CD4-positive, alpha-beta T cell (primary cell): ENCODE data around the gene VWC2L. TPM values are rescaled to one million over a fixed set of nuclear protein-coding genes. Genes with fewer than 3 reads are reported as not detected.

Experiments
- ATAC-seq: fragments of 200-7000 bp; cut with Tn5 transposase; one replicate; pipeline ENCODE4 v1.10.0; 2022; ENCODE audit warnings: mild to moderate bottlenecking; ENCODE audit not compliant: poor library complexity
- CTCF ChIA-PET: fragments of 350-600 bp; sonication (Branson Sonifier 250); formaldehyde crosslinking; loops from one replicate; lab custom pipeline; 2021; ENCODE audit warnings: antibody characterized with exemption, inconsistent platforms; lab: Charles Lee
- POLR2A ChIA-PET: fragments of 350-600 bp; sonication (Branson Sonifier 250); formaldehyde crosslinking; loops from one replicate; lab custom pipeline; 2021; ENCODE audit warnings: antibody characterized with exemption, inconsistent platforms; lab: Charles Lee
- DNase-seq, 14 experiments: peaks; one replicate each; pipeline ENCODE4 v3.0.0-alpha.2; 2013 to 2020; ENCODE audit warnings: mixed read lengths in 2 of 14
- H3K27ac ChIP-seq, 2 donors: one replicate each; pipeline versions ENCODE4 v1.5.1 to v1.7.0; 2013; ENCODE audit warnings: low read length in 2 of 2, low read depth in 1 of 2, mild to moderate bottlenecking in 1 of 2
- H3K27me3 ChIP-seq, 2 experiments: 1 replicate in 1 of 2; 2 replicates in 1 of 2; pipeline versions ENCODE4 v1.6.1 to v1.7.0; 2013; ENCODE audit warnings: low read length in 2 of 2, control low read depth in 1 of 2, mild to moderate bottlenecking in 1 of 2, moderate library complexity in 1 of 2; ENCODE audit not compliant: insufficient read depth in 2 of 2, control insufficient read depth in 1 of 2
- H3K36me3 ChIP-seq: one replicate; pipeline ENCODE4 v1.6.1; 2013; ENCODE audit warnings: low read length, control low read depth; ENCODE audit not compliant: insufficient read depth
- H3K4me1 ChIP-seq: one replicate; pipeline ENCODE4 v1.6.1; 2013; ENCODE audit warnings: low read length, control low read depth; ENCODE audit not compliant: insufficient read depth
- H3K4me3 ChIP-seq: one replicate; pipeline ENCODE4 v1.5.1; 2013; ENCODE audit warnings: mild to moderate bottlenecking, low read length, moderate library complexity
- H3K9me3 ChIP-seq, 2 experiments: 1 replicate in 1 of 2; 2 replicates in 1 of 2; pipeline versions ENCODE4 v1.6.1 to v1.7.0; 2013; ENCODE audit warnings: low read length in 2 of 2, mild to moderate bottlenecking in 2 of 2, control low read depth in 1 of 2, moderate library complexity in 1 of 2; ENCODE audit not compliant: control insufficient read depth in 1 of 2, insufficient read depth in 1 of 2
- H3K27ac Mint-ChIP-seq: one replicate; pipeline ENCODE4 v1.8.0; 2020; ENCODE audit warnings: mixed read lengths
- H3K27me3 Mint-ChIP-seq: one replicate; pipeline ENCODE4 v1.8.0; 2021; ENCODE audit warnings: mixed read lengths
- H3K36me3 Mint-ChIP-seq: one replicate; pipeline ENCODE4 v1.8.0; 2021; ENCODE audit warnings: low read depth, mixed read lengths
- H3K4me1 Mint-ChIP-seq: one replicate; pipeline ENCODE4 v1.8.0; 2021; ENCODE audit warnings: low read depth, mixed read lengths
- H3K4me3 Mint-ChIP-seq: one replicate; pipeline ENCODE4 v1.8.0; 2020; ENCODE audit warnings: mild to moderate bottlenecking, mixed read lengths
- H3K9me3 Mint-ChIP-seq: one replicate; pipeline ENCODE4 v1.8.0; 2020; ENCODE audit warnings: mixed read lengths
- intact Hi-C, 2 experiments: fragments of 100-400 bp; cut with DNase I in 1 of 2; cut with micrococcal nuclease in 1 of 2; formaldehyde crosslinking; loops; one replicate each; pipeline versions ENCODE4 v1.15.1 to v1.9.0; 2023 to 2025; cut with DNase I, micrococcal nuclease
- total RNA-seq, 174 experiments: library from RNA in 2 of 174; stranded (reverse) in 2 of 174; gene quantifications; one replicate each; pipeline ENCODE4 v1.2.3 and lab custom pipeline; 2021 to 2026
- TF ChIP-seq, protein P1 (sequence below): fragments of 200-600 bp; IDR thresholded peaks from one replicate; pipeline ENCODE4 v1.8.0; 2022; ENCODE audit warnings: antibody characterized with exemption, mild to moderate bottlenecking

Gene VWC2L
- total RNA-seq, 2 experiments from 2014 or later: not detected

DNA sequence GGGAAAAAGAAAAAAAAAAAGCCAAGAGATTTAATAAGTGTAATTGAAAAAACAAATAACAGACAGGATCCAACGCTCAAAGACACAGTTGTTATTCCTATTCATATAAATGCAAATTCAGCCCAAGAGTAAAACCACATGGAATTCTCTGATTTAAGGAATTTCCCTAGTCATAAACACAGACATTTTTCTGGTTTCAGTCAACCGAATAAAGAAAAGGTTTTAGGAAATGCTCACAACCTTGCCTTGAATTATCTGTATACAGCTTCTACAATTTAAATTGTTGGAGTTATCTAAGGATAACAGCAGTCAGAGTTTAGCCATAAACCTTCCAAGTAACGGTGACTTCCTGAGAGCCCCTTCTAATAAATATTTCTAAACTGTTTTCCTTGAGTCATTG lies 122.7 kb downstream of the VWC2L start:
- Mint-ChIP-seq H3K36me3 (no peaks in the 10 kb centered on the region), H3K27me3 (peaks cover 4% of the 10 kb centered on the region), H3K9me3 (no peaks in the 10 kb centered on the region), H3K4me3 (no peak overlapping the region), H3K27ac (no peak overlapping the region), H3K4me1 (no peaks in the 10 kb centered on the region)
- CTCF ChIA-PET: no interaction called here
- H3K27ac ChIP-seq: no peak overlapping the region
- H3K4me3 ChIP-seq: no peak overlapping the region
- TF ChIP-seq, protein P1, sequence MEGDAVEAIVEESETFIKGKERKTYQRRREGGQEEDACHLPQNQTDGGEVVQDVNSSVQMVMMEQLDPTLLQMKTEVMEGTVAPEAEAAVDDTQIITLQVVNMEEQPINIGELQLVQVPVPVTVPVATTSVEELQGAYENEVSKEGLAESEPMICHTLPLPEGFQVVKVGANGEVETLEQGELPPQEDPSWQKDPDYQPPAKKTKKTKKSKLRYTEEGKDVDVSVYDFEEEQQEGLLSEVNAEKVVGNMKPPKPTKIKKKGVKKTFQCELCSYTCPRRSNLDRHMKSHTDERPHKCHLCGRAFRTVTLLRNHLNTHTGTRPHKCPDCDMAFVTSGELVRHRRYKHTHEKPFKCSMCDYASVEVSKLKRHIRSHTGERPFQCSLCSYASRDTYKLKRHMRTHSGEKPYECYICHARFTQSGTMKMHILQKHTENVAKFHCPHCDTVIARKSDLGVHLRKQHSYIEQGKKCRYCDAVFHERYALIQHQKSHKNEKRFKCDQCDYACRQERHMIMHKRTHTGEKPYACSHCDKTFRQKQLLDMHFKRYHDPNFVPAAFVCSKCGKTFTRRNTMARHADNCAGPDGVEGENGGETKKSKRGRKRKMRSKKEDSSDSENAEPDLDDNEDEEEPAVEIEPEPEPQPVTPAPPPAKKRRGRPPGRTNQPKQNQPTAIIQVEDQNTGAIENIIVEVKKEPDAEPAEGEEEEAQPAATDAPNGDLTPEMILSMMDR: no peak
- POLR2A ChIA-PET: no interaction called here
- no peaks in the 10 kb centered on the region for H3K36me3 ChIP-seq
- DNase-seq (no peak), ATAC-seq (no peak)
- H3K9me3 ChIP-seq: no peaks in the 10 kb centered on the region
- no peaks in the 10 kb centered on the region for H3K4me1 ChIP-seq
- intact Hi-C loops: no loop called here
- H3K27me3 ChIP-seq: no peaks in the 10 kb centered on the region

DNA sequence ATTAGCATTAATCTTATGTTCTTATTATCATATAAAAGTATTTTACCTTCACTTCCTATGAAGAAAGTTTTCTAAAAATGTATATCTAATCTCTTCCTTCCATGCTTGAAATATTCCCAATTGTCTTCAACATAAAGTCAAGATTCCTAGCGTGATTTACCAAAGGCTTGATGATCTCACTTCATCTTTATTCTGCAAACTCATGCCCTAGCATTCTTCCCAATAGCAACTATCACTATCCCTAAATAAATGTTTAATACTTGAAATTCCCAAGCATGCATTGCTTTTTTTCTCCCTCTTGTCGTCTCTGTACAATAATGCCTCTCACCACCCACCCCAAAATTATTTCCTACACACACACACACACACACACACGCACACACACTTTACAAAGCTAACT lies 125.8 kb downstream of the VWC2L start:
- Mint-ChIP-seq H3K4me3 (no peak overlapping the region), H3K4me1 (no peaks in the 10 kb centered on the region), H3K27ac (no peak overlapping the region), H3K27me3 (no peaks in the 10 kb centered on the region), H3K9me3 (no peaks in the 10 kb centered on the region), H3K36me3 (no peaks in the 10 kb centered on the region)
- ChIA-PET CTCF (no interaction called here), POLR2A (no interaction called here)
- ATAC-seq: no peak
- Histone ChIP-seq H3K27me3 (no peaks in the 10 kb centered on the region), H3K4me1 (no peaks in the 10 kb centered on the region), H3K9me3 (no peaks in the 10 kb centered on the region), H3K36me3 (no peaks in the 10 kb centered on the region), H3K4me3 (no peak overlapping the region), H3K27ac (no peak overlapping the region)
- TF ChIP-seq, protein P1: no peak
- intact Hi-C loops: no loop called here
- DNase-seq: no peak

DNA sequence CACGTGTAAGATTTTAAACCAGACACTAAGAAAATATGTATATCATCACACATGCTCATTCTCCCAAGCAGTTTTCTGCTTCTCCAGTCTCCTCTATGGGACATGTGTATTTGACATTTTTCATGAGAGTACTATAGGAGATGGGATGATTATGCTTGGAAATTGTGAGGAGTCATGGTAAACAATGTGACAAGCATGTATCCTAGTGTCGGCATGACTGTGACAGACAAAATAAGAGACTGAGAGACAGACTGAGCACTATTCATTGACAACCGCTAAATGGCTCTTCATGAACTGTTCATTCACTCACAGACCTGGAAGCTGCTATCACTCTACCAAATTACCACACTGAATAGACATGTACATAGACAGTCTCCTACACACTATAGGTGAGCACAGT lies 127.1 kb downstream of the VWC2L start:
- ChIA-PET POLR2A (no interaction called here), CTCF (no interaction called here)
- no peaks in the 10 kb centered on the region for H3K9me3 Mint-ChIP-seq
- H3K4me3 ChIP-seq: no peak overlapping the region
- no peak for ATAC-seq
- no peaks in the 10 kb centered on the region for H3K9me3 ChIP-seq
- TF ChIP-seq, protein P1: no peak
- no peak overlapping the region for H3K27ac Mint-ChIP-seq
- H3K4me1 ChIP-seq: no peaks in the 10 kb centered on the region
- no peaks in the 10 kb centered on the region for H3K4me1 Mint-ChIP-seq
- no peaks in the 10 kb centered on the region for H3K27me3 ChIP-seq
- intact Hi-C loops: no loop called here
- H3K27me3 Mint-ChIP-seq: no peaks in the 10 kb centered on the region
- no peaks in the 10 kb centered on the region for H3K36me3 Mint-ChIP-seq
- DNase-seq: no peak
- no peak overlapping the region for H3K27ac ChIP-seq
- no peak overlapping the region for H3K4me3 Mint-ChIP-seq
- H3K36me3 ChIP-seq: no peaks in the 10 kb centered on the region
